Peyer's patch (tissue), 4 donors: Measurements from ENCODE around the gene EDC4. TPM values are rescaled to one million over a fixed set of nuclear protein-coding genes. Genes with fewer than 3 reads are reported as not detected.

Source experiments
- DNase-seq, 3 donors: peaks; one replicate each; pipeline ENCODE4 v3.0.0-alpha.2; 2017 to 2019
- H3K27ac ChIP-seq, 4 donors: fragments of 200-600 bp; sonication (generic); one replicate each; pipeline ENCODE4 v1.5.1; 2016 to 2019
- H3K27me3 ChIP-seq, 2 donors: fragments of 200-600 bp; sonication (generic); one replicate each; pipeline ENCODE4 v1.5.1; 2019
- H3K36me3 ChIP-seq, 3 donors: fragments of 200-600 bp; sonication (generic); one replicate each; pipeline ENCODE4 v1.5.1; 2016 to 2019
- H3K4me1 ChIP-seq, 4 donors: fragments of 200-600 bp; sonication (generic); one replicate each; pipeline ENCODE4 v1.5.1; 2016 to 2019
- H3K4me3 ChIP-seq, 4 donors: fragments of 200-600 bp; sonication (generic); 1 replicate in 3 of 4; 2 replicates in 1 of 4; pipeline ENCODE4 v1.5.1; 2016 to 2019; ENCODE audit warnings: mild to moderate bottlenecking in 1 of 4
- H3K9me3 ChIP-seq, 4 donors: fragments of 200-600 bp; sonication (generic); one replicate each; pipeline ENCODE4 v1.5.1; 2016 to 2019; ENCODE audit warnings: mild to moderate bottlenecking in 1 of 4
- POLR2A ChIP-seq, 2 donors: fragments of 450-650 bp; IDR thresholded peaks; one replicate each; pipeline ENCODE4 v1.5.1; 2017; ENCODE audit warnings: antibody characterized with exemption in 2 of 2, mild to moderate bottlenecking in 2 of 2, moderate library complexity in 2 of 2
- total RNA-seq, 4 donors: library from RNA; depleted of rRNA; stranded (reverse); fragments of >200 nt; gene quantifications; one replicate each; pipeline ENCODE4 v1.1.0, GENCODE V29; 2016
- TF ChIP-seq, protein P1 (sequence below), 6 experiments: fragments of 450-650 bp in 4 of 6; fragments of 200-600 bp in 2 of 6; sonication (generic) in 1 of 6; IDR thresholded peaks; one replicate each; pipeline ENCODE4 v1.5.1; 2017 to 2019; ENCODE audit warnings: antibody characterized with exemption in 6 of 6, mild to moderate bottlenecking in 3 of 6, moderate library complexity in 1 of 6

Gene EDC4
- total RNA-seq, 4 donors from 2014 or later: 94.2 to 154 (median 114) TPM

DNA sequence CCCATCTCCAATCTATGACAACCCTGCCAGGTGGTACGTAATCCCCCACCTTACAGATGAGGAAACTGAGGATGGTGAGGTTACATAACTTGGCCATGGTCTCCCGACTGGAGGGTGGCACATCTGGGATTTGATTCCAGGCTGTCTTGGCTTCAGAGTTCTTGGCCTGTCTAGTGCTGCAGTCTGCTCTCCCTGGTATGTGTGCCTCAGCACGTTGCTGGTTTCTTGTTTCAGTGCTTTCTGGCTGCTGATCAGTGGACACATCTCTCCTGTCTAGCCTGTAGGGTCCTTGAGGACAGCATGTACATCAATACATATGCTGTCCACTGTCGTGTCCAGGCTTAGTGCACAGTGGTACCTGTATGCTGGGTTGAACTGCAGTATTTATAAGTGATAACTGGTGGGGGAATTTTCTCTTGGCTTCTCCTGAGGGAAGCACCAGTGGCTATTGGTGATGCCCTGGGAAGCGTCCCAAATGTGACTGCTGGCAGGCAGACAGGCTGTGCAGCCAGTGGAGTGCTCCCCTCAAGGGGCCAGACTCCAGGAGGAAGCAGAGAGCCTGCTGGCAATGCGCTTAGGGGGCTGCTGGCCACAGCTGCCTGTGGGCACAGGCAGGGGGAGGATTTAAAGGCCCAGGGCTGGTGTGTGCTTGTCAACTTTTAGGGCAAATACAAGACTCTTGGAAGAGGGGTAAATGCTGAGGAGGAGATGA, 44.4 kb downstream of the EDC4 start:
- DNase-seq: no peak
- Histone ChIP-seq H3K9me3 (no peaks in the 10 kb centered on the region), H3K27me3 (no peaks in the 10 kb centered on the region), H3K4me3 (no peak overlapping the region), H3K36me3 (peaks cover 0 to 24% (median 0%) of the 10 kb centered on the region in 3 donors), H3K27ac (peak overlapping the region in 1 of 4 donors; percentile 36), H3K4me1 (peaks cover 0 to 20% (median 0%) of the 10 kb centered on the region in 4 donors)
- no peak for TF ChIP-seq POLR2A (IDR thresholded peaks at IDR 0.05)
- TF ChIP-seq, protein P1, sequence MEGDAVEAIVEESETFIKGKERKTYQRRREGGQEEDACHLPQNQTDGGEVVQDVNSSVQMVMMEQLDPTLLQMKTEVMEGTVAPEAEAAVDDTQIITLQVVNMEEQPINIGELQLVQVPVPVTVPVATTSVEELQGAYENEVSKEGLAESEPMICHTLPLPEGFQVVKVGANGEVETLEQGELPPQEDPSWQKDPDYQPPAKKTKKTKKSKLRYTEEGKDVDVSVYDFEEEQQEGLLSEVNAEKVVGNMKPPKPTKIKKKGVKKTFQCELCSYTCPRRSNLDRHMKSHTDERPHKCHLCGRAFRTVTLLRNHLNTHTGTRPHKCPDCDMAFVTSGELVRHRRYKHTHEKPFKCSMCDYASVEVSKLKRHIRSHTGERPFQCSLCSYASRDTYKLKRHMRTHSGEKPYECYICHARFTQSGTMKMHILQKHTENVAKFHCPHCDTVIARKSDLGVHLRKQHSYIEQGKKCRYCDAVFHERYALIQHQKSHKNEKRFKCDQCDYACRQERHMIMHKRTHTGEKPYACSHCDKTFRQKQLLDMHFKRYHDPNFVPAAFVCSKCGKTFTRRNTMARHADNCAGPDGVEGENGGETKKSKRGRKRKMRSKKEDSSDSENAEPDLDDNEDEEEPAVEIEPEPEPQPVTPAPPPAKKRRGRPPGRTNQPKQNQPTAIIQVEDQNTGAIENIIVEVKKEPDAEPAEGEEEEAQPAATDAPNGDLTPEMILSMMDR (IDR thresholded peaks at IDR 0.05): no peak

DNA sequence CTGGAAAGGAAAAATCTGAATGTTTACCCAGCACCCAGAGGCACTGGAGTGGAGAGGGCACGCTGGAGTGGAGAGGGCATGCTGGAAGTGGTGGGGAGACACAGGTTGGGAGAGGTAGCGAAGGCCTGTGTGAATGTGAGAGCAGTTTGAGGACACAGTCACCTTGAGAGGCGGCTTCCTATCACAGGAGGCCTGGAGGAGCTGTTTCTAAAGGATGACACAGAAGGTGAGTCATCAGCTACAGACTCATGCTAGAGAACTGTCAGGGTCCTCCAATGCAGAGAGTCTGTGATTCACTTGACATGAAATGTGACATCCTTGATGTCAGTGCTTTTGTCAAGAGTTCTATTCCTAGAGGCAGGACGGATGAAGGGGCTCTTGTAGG, 45.0 kb downstream of the EDC4 start:
- no peak for DNase-seq
- Histone ChIP-seq H3K4me1 (peaks cover 0 to 20% (median 0%) of the 10 kb centered on the region in 4 donors), H3K27me3 (no peaks in the 10 kb centered on the region), H3K4me3 (no peak overlapping the region), H3K36me3 (peaks cover 0 to 24% (median 0%) of the 10 kb centered on the region in 3 donors), H3K27ac (peak overlapping the region in 1 of 4 donors; percentile 36), H3K9me3 (no peaks in the 10 kb centered on the region)
- TF ChIP-seq, protein P1 (IDR thresholded peaks at IDR 0.05): no peak
- no peak for TF ChIP-seq POLR2A (IDR thresholded peaks at IDR 0.05)

DNA sequence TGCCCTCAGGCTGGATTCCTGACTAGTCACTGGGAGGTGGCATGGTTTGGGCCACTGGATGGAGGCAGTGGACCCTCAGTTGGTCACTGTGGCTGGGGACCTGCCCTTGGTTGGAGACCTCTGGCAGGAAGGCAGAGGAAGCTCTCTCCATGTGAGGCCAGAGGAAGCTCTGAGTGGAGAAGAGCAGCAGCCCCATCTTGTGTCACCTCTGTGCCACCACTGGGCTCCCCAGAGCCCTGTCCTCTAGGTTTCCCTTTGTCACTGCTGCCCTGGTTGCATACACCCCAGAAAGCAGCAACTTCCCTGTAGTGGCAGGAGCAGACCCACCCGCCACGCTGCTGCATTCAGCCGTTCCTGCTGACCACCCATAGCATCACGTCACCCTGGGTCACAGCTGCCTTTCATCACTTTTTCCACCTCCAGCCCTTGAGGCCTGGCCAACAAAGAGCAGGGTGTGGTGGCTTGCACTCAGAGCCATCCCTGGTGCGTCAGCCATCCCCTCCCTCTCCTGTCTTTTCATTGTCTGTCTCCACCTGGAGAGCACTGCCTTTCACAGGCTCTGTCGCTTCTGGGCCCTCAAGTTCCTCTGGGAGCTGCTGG, 46.9 kb downstream of the EDC4 start:
- Histone ChIP-seq H3K36me3 (peaks cover 0 to 28% (median 0%) of the 10 kb centered on the region in 3 donors), H3K4me1 (peaks cover 0 to 20% (median 0%) of the 10 kb centered on the region in 4 donors)
- TF ChIP-seq, protein P1 (IDR thresholded peaks at IDR 0.05): no peak
- TF ChIP-seq POLR2A (IDR thresholded peaks at IDR 0.05): no peak

DNA sequence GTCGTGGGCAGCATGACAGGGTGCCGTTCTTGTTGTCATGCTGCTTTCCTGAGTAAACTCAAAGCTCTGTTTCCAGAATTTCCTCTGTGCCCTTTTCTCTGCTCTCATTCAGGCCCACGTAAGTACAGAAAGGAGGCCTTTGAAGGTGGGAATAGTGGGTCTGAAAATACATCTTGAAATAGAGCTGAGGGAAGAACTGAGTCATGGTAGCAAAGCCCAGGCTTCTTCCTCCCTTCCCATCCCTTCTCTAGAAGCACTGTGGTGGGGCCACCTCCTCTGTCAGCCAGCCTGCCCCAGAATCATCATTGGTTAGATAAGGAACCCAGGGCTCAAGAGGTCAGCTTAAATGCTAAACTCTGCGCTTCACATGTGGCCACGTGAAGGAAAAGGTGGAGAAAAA, 49.4 kb downstream of the EDC4 start:
- no peak overlapping the region for H3K27ac ChIP-seq
- H3K9me3 ChIP-seq: no peaks in the 10 kb centered on the region
- H3K36me3 ChIP-seq: peaks cover 0 to 24% (median 0%) of the 10 kb centered on the region in 3 donors
- H3K4me3 ChIP-seq: no peak overlapping the region
- H3K4me1 ChIP-seq: peaks cover 0 to 10% (median 0%) of the 10 kb centered on the region in 4 donors
- no peak for TF ChIP-seq POLR2A (IDR thresholded peaks at IDR 0.05)
- H3K27me3 ChIP-seq: no peaks in the 10 kb centered on the region
- DNase-seq: no peak

More for the DNA sequence above, 46.9 kb downstream of the EDC4 start:
- Histone ChIP-seq H3K4me3 (no peak overlapping the region), H3K27me3 (no peaks in the 10 kb centered on the region), H3K9me3 (no peaks in the 10 kb centered on the region), H3K27ac (no peak overlapping the region)
- no peak for DNase-seq

DNA sequence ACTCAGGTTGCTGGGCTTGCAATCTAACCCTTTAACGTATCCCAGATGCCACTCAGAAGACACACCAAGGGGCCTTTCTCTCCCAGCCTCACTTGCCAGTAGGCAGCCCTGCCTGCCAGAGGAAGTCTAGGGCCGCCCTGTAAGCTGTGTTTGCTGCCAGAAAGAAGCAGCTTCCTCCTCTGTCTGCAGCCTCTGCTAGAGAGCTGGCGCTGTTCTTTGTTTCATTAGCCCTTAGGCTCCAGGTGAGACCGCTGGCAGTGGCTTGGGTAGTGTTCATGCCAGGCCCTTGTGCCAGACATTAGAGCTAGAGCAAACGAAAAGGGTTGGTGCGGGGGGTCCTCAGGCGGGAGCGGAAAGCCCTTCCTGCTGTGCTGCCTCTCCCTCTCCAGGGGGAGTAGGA, 49.9 kb downstream of the EDC4 start:
- peaks cover 0 to 4% (median 0%) of the 10 kb centered on the region in 4 donors for H3K4me1 ChIP-seq
- TF ChIP-seq POLR2A (IDR thresholded peaks at IDR 0.05): no peak
- TF ChIP-seq, protein P1 (IDR thresholded peaks at IDR 0.05): no peak
- H3K27me3 ChIP-seq: no peaks in the 10 kb centered on the region
- H3K4me3 ChIP-seq: no peak overlapping the region
- peaks cover 0 to 29% (median 0%) of the 10 kb centered on the region in 3 donors for H3K36me3 ChIP-seq
- no peak for DNase-seq
- no peak overlapping the region for H3K27ac ChIP-seq
- no peaks in the 10 kb centered on the region for H3K9me3 ChIP-seq
